ENCODE results near the gene PSMA6. TPM values are rescaled to one million over a fixed set of nuclear protein-coding genes. Genes with fewer than 3 reads are reported as not detected.
A peak's percentile ranks its signal among the peaks of the same experiment; 100 is the strongest.

The PSMA6 gene
- total and polyA plus RNA-seq, 10 of the 15 experiments (the other 5 are each of a cell fraction or from before 2014, with no cell fraction given): 267 to 1,363 (median 402) TPM

- TF ChIP-seq DPF2 (IDR thresholded peaks at IDR 0.05) (no peak), ZNF622 (IDR thresholded peaks at IDR 0.05) (no peak), BCL3 (IDR thresholded peaks at IDR 0.05; ENCODE audit: borderline replicate concordance, insufficient read depth, low read depth, low read length, poor library complexity, severe bottlenecking) (no peak), BACH1 (IDR thresholded peaks at IDR 0.05; ENCODE audit: borderline replicate concordance) (no peak), TAF1 (IDR thresholded peaks at IDR 0.05; ENCODE audit: borderline replicate concordance, low read depth, low read length) (no peak)
- H3K27ac ChIP-seq (ENCODE audit: control insufficient read depth, insufficient read depth): no peak overlapping the region
- ChIA-PET CTCF (interaction anchor here (0.8 to 2.3 kb wide), 7 partner anchors 8 to 354 kb away, joined by 3 to 7 read pairs (median 4); no protein-coding TSS in a partner anchor), POLR2A (interaction anchor here (0.6 to 1.5 kb wide), 3 partner anchors 67 to 376 kb away, joined by 3 read pairs; no protein-coding TSS in a partner anchor), SMC1A (ENCODE audit: uncharacterized antibody, unreplicated experiment) (interaction anchor here (0.8 to 2.0 kb wide), 6 partner anchors 14 to 192 kb away, joined by 3 to 9 read pairs (median 4); no protein-coding TSS in a partner anchor), RAD21 (ENCODE audit: unreplicated experiment) (interaction anchor here (0.7 to 2.6 kb wide), 11 partner anchors 14 to 193 kb away, joined by 3 to 21 read pairs (median 4); partner anchors contain the start of gene NFKBIA)
- intact Hi-C loops (cut with micrococcal nuclease; ENCODE audit: unreplicated experiment) (loop anchor here (5.0 kb wide), 1 partner anchor 69 kb away; the partner anchor contains the start of gene NFKBIA), in situ Hi-C loops (cut with MboI) (no loop called here)
- no peaks in the 10 kb centered on the region for H3K36me3 ChIP-seq (ENCODE audit: control insufficient read depth in 2 of 2, insufficient read depth in 2 of 2, low read length in 1 of 2)
- H4K20me1 ChIP-seq (ENCODE audit: control insufficient read depth, insufficient read depth): no peaks in the 10 kb centered on the region
- no peak for FAIRE-seq
- 76% methylated on average over 8 of the region's 8 CpGs for WGBS (ENCODE audit: insufficient coverage, insufficient replicate concordance, low lambda C conversion rate, missing lambda C conversion rate)
- no peak overlapping the region for H3K9ac ChIP-seq (ENCODE audit: control insufficient read depth, insufficient read depth, low read length)
- H3K9me3 ChIP-seq (replicated peaks; ENCODE audit: control insufficient read depth, insufficient read depth, low read length): no peaks in the 10 kb centered on the region
- DNase-seq (ENCODE audit: low read depth, low spot score): no peak
- BruUV-seq (replicated peaks): no TSS peak
- 0 out of 2 replicates have a peak overlapping the region, but pooled peaks have one; percentile 11 for H3K4me2 ChIP-seq (ENCODE audit: control insufficient read depth, insufficient read depth)
- H2AFZ ChIP-seq (ENCODE audit: control insufficient read depth, low read depth, low read length): peak overlapping the region; percentile 9; the same call in 1 of the 2 replicates
- H3K27me3 ChIP-seq (replicated peaks in 1 of 2; ENCODE audit: control insufficient read depth in 2 of 2, insufficient read depth in 2 of 2, low read length in 1 of 2): no peaks in the 10 kb centered on the region
- peaks cover 27% of the 10 kb centered on the region for H3K4me1 ChIP-seq (ENCODE audit: control insufficient read depth, insufficient read depth, low read length)
- no peak for ATAC-seq
- no peak overlapping the region for H3K4me3 ChIP-seq
- no peaks in the 10 kb centered on the region for H3K79me2 ChIP-seq (ENCODE audit: control insufficient read depth, insufficient read depth, low read length)
Measured at GRCh38 chr14:35333264-35333730, 41.1 kb downstream of the PSMA6 start.

Data from GM12878 (cell line).